SK-N-MC (cell line): Measurements from ENCODE around the gene PTCHD1.

Experiments used
- EZH2 ChIP-seq: fragments of 200-600 bp; sonication (generic); IDR thresholded peaks from one replicate; pipeline ENCODE4 v1.6.1; 2017; ENCODE audit warnings: antibody characterized with exemption
- FOXP2 ChIP-seq: optimal IDR thresholded peaks from 2 replicates; pipeline ENCODE3; 2011; ENCODE audit warnings: mild to moderate bottlenecking, moderate library complexity; ENCODE audit not compliant: insufficient read depth; ENCODE audit errors: extremely low read length, control extremely low read depth
- POLR2AphosphoS5 ChIP-seq: IDR thresholded peaks from 2 replicates; pipeline ENCODE4 v1.6.1; 2012; ENCODE audit warnings: mild to moderate bottlenecking, low read depth, low read length, borderline replicate concordance

DNA sequence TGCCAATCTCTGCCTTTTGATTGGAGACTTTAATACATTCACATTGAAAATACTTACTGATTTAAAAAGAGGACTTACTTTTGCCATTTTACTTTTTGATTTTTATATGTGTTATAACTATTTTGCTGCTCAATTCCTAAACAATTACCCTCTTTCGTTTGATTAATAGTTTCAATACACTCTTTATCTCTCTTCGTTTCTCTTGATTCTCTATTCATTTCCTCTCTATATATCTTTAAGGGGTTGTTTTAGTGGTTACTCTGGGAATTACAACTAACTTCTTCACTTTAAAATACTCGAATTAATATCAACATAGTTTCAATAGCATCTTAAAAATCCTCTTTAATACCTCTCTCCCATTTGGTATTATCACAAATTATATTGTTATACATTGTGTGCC, 116.6 kb downstream of the PTCHD1 start:
- TF ChIP-seq EZH2 (no peak), POLR2AphosphoS5 (no peak), FOXP2 (no peak)
